PC-9 (cell line): Measurements from ENCODE around the gene FAM3D.

ENCODE experiments used
- CTCF ChIP-seq: fragments of 200-600 bp; sonication (generic); conservative IDR thresholded peaks from 2 replicates; pipeline ENCODE4 v1.6.1; 2017; ENCODE audit warnings: mixed run types, antibody characterized with exemption, mild to moderate bottlenecking, moderate library complexity
- EZH2 ChIP-seq: fragments of 200-600 bp; sonication (generic); IDR thresholded peaks from 2 replicates; pipeline ENCODE4 v1.8.0; 2017; ENCODE audit warnings: antibody characterized with exemption, low read depth

- TF ChIP-seq CTCF (peak; percentile 88), EZH2 (no peak)
Measured at GRCh38 chr3:58640700-58641372, 25.7 kb downstream of the FAM3D start.
